Loucy (cell line): ENCODE data around the gene SERAC1.

ENCODE experiments used
- EZH2phosphoT487 ChIP-seq: fragments of 200-600 bp; IDR thresholded peaks from 2 replicates; pipeline ENCODE4 v1.6.1; 2018; ENCODE audit warnings: antibody characterized with exemption, mild to moderate bottlenecking, moderate library complexity, borderline replicate concordance
- TF ChIP-seq, protein P1 (sequence below): fragments of 200-600 bp; sonication (generic); conservative IDR thresholded peaks from 2 replicates; pipeline ENCODE4 v1.5.1; 2014; ENCODE audit warnings: mild to moderate bottlenecking, antibody characterized with exemption, low read length

DNA sequence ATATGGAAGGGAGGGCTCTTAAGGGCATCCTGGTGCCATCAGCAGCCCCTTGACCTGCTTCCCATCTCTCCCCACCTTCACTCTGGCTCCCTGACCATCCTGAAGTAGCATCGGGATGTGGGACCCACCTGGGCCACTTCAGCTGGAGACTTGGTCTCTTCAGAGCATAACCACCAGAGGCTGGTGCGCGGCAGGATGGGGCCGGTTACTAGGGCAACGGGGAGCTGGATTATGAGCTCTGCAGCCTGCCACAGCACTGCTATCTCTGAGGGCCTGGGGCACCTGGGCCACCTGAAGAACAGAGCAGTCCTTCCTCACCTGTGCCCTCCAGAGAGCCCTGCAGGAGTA lies 106.7 kb downstream of the SERAC1 start:
- TF ChIP-seq, protein P1, sequence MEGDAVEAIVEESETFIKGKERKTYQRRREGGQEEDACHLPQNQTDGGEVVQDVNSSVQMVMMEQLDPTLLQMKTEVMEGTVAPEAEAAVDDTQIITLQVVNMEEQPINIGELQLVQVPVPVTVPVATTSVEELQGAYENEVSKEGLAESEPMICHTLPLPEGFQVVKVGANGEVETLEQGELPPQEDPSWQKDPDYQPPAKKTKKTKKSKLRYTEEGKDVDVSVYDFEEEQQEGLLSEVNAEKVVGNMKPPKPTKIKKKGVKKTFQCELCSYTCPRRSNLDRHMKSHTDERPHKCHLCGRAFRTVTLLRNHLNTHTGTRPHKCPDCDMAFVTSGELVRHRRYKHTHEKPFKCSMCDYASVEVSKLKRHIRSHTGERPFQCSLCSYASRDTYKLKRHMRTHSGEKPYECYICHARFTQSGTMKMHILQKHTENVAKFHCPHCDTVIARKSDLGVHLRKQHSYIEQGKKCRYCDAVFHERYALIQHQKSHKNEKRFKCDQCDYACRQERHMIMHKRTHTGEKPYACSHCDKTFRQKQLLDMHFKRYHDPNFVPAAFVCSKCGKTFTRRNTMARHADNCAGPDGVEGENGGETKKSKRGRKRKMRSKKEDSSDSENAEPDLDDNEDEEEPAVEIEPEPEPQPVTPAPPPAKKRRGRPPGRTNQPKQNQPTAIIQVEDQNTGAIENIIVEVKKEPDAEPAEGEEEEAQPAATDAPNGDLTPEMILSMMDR: no peak
- TF ChIP-seq EZH2phosphoT487: no peak
